ENCODE measurements around the gene PLK5. TPM values are rescaled to one million over a fixed set of nuclear protein-coding genes. Genes with fewer than 3 reads are reported as not detected.

Gene PLK5
- total RNA-seq, 1 donor from 2014 or later = not detected

- Mint-ChIP-seq H3K27ac (ENCODE audit: unreplicated experiment) (no peak overlapping the region), H3K27me3 (ENCODE audit: low read depth) (peaks cover 3% of the 10 kb centered on the region), H3K4me3 (peak overlapping the region; percentile 19), H3K36me3 (ENCODE audit: low read depth) (peaks cover 6% of the 10 kb centered on the region), H3K9me3 (no peaks in the 10 kb centered on the region), H3K4me1 (peaks cover 6% of the 10 kb centered on the region)
- DNase-seq (ENCODE audit: low read depth, low spot score) = no peak
- no peak for TF ChIP-seq CTCF (conservative IDR thresholded peaks at IDR 0.05)
Measured at GRCh38 chr19:1560286-1560882, 36.5 kb downstream of the PLK5 start.

- peaks cover 6% of the 10 kb centered on the region for H3K36me3 Mint-ChIP-seq (ENCODE audit: low read depth)
- H3K27me3 Mint-ChIP-seq (ENCODE audit: low read depth) = peaks cover 3% of the 10 kb centered on the region
- no peaks in the 10 kb centered on the region for H3K9me3 Mint-ChIP-seq
- no peak overlapping the region for H3K27ac Mint-ChIP-seq (ENCODE audit: unreplicated experiment)
- TF ChIP-seq CTCF (conservative IDR thresholded peaks at IDR 0.05) = no peak
- DNase-seq (ENCODE audit: low read depth, low spot score) = no peak
- H3K4me3 Mint-ChIP-seq = peak overlapping the region; percentile 15
- H3K4me1 Mint-ChIP-seq = peaks cover 6% of the 10 kb centered on the region
Measured at GRCh38 chr19:1561236-1561842, 37.5 kb downstream of the PLK5 start.

GRCh38 chr19:1563251-1563650 is 39.4 kb downstream of the PLK5 start:
- Mint-ChIP-seq H3K27ac (ENCODE audit: unreplicated experiment) (peak overlapping the region; percentile 75), H3K9me3 (no peaks in the 10 kb centered on the region), H3K4me1 (peaks cover 3% of the 10 kb centered on the region), H3K27me3 (ENCODE audit: low read depth) (peaks cover 3% of the 10 kb centered on the region), H3K4me3 (peak overlapping the region; percentile 74), H3K36me3 (ENCODE audit: low read depth) (peaks cover 5% of the 10 kb centered on the region)
- TF ChIP-seq CTCF (conservative IDR thresholded peaks at IDR 0.05) = no peak
- no peak for DNase-seq (ENCODE audit: low read depth, low spot score)

GRCh38 chr19:1566392-1567115 is 42.7 kb downstream of the PLK5 start:
- no peak for TF ChIP-seq CTCF (conservative IDR thresholded peaks at IDR 0.05)
- H3K27ac Mint-ChIP-seq (ENCODE audit: unreplicated experiment) = peak overlapping the region; percentile 90
- H3K27me3 Mint-ChIP-seq (ENCODE audit: low read depth) = peaks cover 22% of the 10 kb centered on the region
- H3K9me3 Mint-ChIP-seq = no peaks in the 10 kb centered on the region
- DNase-seq (ENCODE audit: low read depth, low spot score) = peak; percentile 67
- peaks cover 13% of the 10 kb centered on the region for H3K4me1 Mint-ChIP-seq
- H3K36me3 Mint-ChIP-seq (ENCODE audit: low read depth) = peaks cover 5% of the 10 kb centered on the region
- H3K4me3 Mint-ChIP-seq = peak overlapping the region; percentile 86

GRCh38 chr19:1567116-1567847 is 43.4 kb downstream of the PLK5 start:
- Mint-ChIP-seq H3K27ac (ENCODE audit: unreplicated experiment) (peak overlapping the region; percentile 94), H3K36me3 (ENCODE audit: low read depth) (peaks cover 5% of the 10 kb centered on the region)
- TF ChIP-seq CTCF (conservative IDR thresholded peaks at IDR 0.05) = no peak

More at GRCh38 chr19:1567116-1567847, 43.4 kb downstream of the PLK5 start:
- DNase-seq (ENCODE audit: low read depth, low spot score) = peak; percentile 41
- peaks cover 17% of the 10 kb centered on the region for H3K4me1 Mint-ChIP-seq
- no peaks in the 10 kb centered on the region for H3K9me3 Mint-ChIP-seq
- H3K27me3 Mint-ChIP-seq (ENCODE audit: low read depth) = peaks cover 24% of the 10 kb centered on the region
- H3K4me3 Mint-ChIP-seq = peak overlapping the region; percentile 86
